Keratinocyte (primary cell): ENCODE measurements around the gene VWA3A.
"Not testable (repeated sequence)": the region's sequence is repeated elsewhere in the genome, so short reads cannot be mapped to it uniquely, and the experiment has no call there.

Experiments
- CTCF ChIP-seq, 3 experiments: IDR thresholded peaks in 1 of 3; conservative IDR thresholded peaks in 1 of 3; optimal IDR thresholded peaks in 1 of 3; 2 replicates in 2 of 3; 3 replicates in 1 of 3; pipeline versions ENCODE3 to v1.5.1; 2011; ENCODE audit warnings: low read length in 3 of 3, mild to moderate bottlenecking in 3 of 3, moderate library complexity in 2 of 3, control low read depth in 1 of 3, inconsistent platforms in 1 of 3; ENCODE audit not compliant: insufficient read depth in 2 of 3; ENCODE audit errors: extremely low read depth in 1 of 3
- EZH2 ChIP-seq: IDR thresholded peaks from one replicate; pipeline ENCODE4 v1.6.1; 2012; ENCODE audit warnings: inconsistent platforms, mild to moderate bottlenecking, low read length, moderate library complexity

DNA sequence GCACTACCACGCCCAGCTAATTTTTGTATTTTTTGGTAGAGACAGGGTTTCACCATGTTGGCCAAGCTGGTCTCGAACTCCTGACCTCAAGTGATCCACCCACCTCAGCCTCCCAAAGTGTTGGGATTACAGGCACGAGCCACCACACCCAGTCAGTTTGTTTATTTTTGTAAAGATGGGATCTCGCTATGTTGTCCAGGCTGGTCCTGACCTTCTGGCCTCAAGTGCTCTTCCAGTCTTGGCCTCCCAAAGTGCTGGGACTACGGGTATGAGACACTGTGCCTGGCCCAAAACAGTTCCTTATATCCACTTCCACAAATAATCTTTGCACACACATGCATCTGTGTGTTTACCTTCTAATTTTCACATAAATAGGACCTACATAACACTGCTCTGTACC, 19.3 kb downstream of the VWA3A start:
- TF ChIP-seq CTCF (optimal IDR thresholded peaks at IDR 0.05 in 1 of 3, IDR thresholded peaks at IDR 0.05 in 1 of 3, conservative IDR thresholded peaks at IDR 0.05 in 1 of 3; ENCODE audit: extremely low read depth in 1 of 3, insufficient read depth in 2 of 3, low read length in 3 of 3); EZH2: not testable (repeated sequence)
